SK-N-SH (cell line): Measurements from ENCODE around the gene TTC21A. TPM values are rescaled to one million over a fixed set of nuclear protein-coding genes. Genes with fewer than 3 reads are reported as not detected.

ENCODE experiments used
- CTCF ChIA-PET: fragments of 300-600, 350-600 bp; formaldehyde crosslinking; extraction: SDS; loops from one replicate; lab custom pipeline; 2021; lab: Yijun Ruan, JAX
- POLR2A ChIA-PET: fragments of 350-600 bp; sonication (Branson Sonifier 250); formaldehyde crosslinking; extraction: SDS; loops from one replicate; lab custom pipeline; 2020; ENCODE audit warnings: antibody characterized with exemption, inconsistent platforms; lab: Yijun Ruan, JAX
- DNase-seq: peaks from one replicate; pipeline ENCODE4 v3.0.0; 2012
- H2AFZ ChIP-seq: fragments of 200-600 bp; sonication (generic); 2 replicates; pipeline ENCODE4 v1.8.1; 2016; ENCODE audit warnings: antibody characterized with exemption, mild to moderate bottlenecking, low read depth
- H3F3A ChIP-seq: fragments of 200-600 bp; sonication (generic); replicated peaks from 2 replicates; pipeline ENCODE3; 2016; ENCODE audit warnings: antibody characterized with exemption, mild to moderate bottlenecking; ENCODE audit not compliant: insufficient read depth
- H3K27ac ChIP-seq, 2 experiments: fragments of 200-500 bp in 1 of 2; fragments of 200-600 bp in 1 of 2; sonication (Bioruptor generic) in 1 of 2; sonication (generic), shearing (Covaris generic) in 1 of 2; 2 replicates each; pipeline versions ENCODE4 v1.5.1 to v1.6.1; 2014 to 2016; ENCODE audit warnings: low read depth in 2 of 2, inconsistent platforms in 1 of 2, low read length in 1 of 2, mild to moderate bottlenecking in 1 of 2, mixed read lengths in 1 of 2
- H3K27me3 ChIP-seq: fragments of 200-600 bp; sonication (generic), shearing (Covaris generic); 2 replicates; pipeline ENCODE4 v1.6.1; 2016; ENCODE audit warnings: mixed run types; ENCODE audit not compliant: insufficient read depth
- H3K36me3 ChIP-seq, 2 experiments: fragments of 200-500 bp in 1 of 2; fragments of 200-600 bp in 1 of 2; sonication (Bioruptor generic) in 1 of 2; sonication (generic) in 1 of 2; replicated peaks in 1 of 2; 2 replicates each; pipeline versions ENCODE3 to v1.5.1; 2014 to 2016; ENCODE audit warnings: low read length in 1 of 2, mild to moderate bottlenecking in 1 of 2; ENCODE audit not compliant: insufficient read depth in 2 of 2, control insufficient read depth in 1 of 2
- H3K4me1 ChIP-seq, 2 experiments: fragments of 200-500 bp in 1 of 2; fragments of 200-600 bp in 1 of 2; sonication (Bioruptor generic) in 1 of 2; sonication (generic), shearing (Covaris generic) in 1 of 2; 2 replicates each; pipeline versions ENCODE4 v1.5.1 to v1.6.1; 2014 to 2016; ENCODE audit warnings: low read depth in 1 of 2, low read length in 1 of 2, mixed run types in 1 of 2; ENCODE audit not compliant: insufficient read depth in 2 of 2, control insufficient read depth in 1 of 2
- H3K4me2 ChIP-seq: fragments of 200-600 bp; sonication (generic), shearing (Covaris generic); 2 replicates; pipeline ENCODE4 v1.6.1; 2017; ENCODE audit warnings: mixed run types
- H3K4me3 ChIP-seq, 2 experiments: fragments of 200-500 bp in 1 of 2; fragments of 200-600 bp in 1 of 2; sonication (Bioruptor generic) in 1 of 2; sonication (generic), shearing (Covaris generic) in 1 of 2; 2 replicates each; pipeline versions ENCODE4 v1.5.1 to v1.8.1; 2014 to 2016; ENCODE audit warnings: low read depth in 2 of 2, inconsistent platforms in 1 of 2, low read length in 1 of 2, mild to moderate bottlenecking in 1 of 2, mixed read lengths in 1 of 2, moderate library complexity in 1 of 2
- H3K79me2 ChIP-seq: fragments of 200-600 bp; sonication (generic); 2 replicates; pipeline ENCODE4 v1.8.1; 2017; ENCODE audit warnings: mild to moderate bottlenecking; ENCODE audit not compliant: insufficient read depth
- H3K9ac ChIP-seq: fragments of 200-600 bp; sonication (generic); 2 replicates; pipeline ENCODE4 v1.6.1; 2017; ENCODE audit warnings: mixed run types
- H3K9me2 ChIP-seq: fragments of 200-600 bp; sonication (generic); 2 replicates; pipeline ENCODE4 v1.6.1; 2017; ENCODE audit warnings: mixed run types
- H3K9me3 ChIP-seq: fragments of 200-600 bp; sonication (generic); 2 replicates; pipeline ENCODE4 v1.6.1; 2017; ENCODE audit warnings: mixed run types, mild to moderate bottlenecking, moderate library complexity
- H4K20me1 ChIP-seq: fragments of 200-600 bp; sonication (generic); 2 replicates; pipeline ENCODE4 v1.6.1; 2017; ENCODE audit warnings: mild to moderate bottlenecking, mixed run types; ENCODE audit not compliant: insufficient read depth
- CHD2 ChIP-seq: fragments of 150-350 bp; IDR thresholded peaks from 2 replicates; pipeline ENCODE4 v1.6.1; 2018; ENCODE audit warnings: low read length; ENCODE audit not compliant: partially characterized antibody
- ELF1 ChIP-seq: IDR thresholded peaks from 2 replicates; pipeline ENCODE4 v1.4.0; 2012
- FOXJ3 ChIP-seq: sonication (generic); formaldehyde crosslinking; IDR thresholded peaks from 2 replicates; pipeline ENCODE4 v1.5.1; 2020; ENCODE audit warnings: mild to moderate bottlenecking, missing genetic modification reagents
- GABPA ChIP-seq: IDR thresholded peaks from 2 replicates; pipeline ENCODE4 v1.4.0; 2012; ENCODE audit warnings: low read depth, mild to moderate bottlenecking
- IRF3 ChIP-seq: fragments of 150-350 bp; IDR thresholded peaks from 2 replicates; pipeline ENCODE4 v1.6.1; 2016; ENCODE audit warnings: mild to moderate bottlenecking, low read depth, low read length
- JUND ChIP-seq: IDR thresholded peaks from 2 replicates; pipeline ENCODE4 v1.4.0; 2012
- MAX ChIP-seq: IDR thresholded peaks from 2 replicates; pipeline ENCODE4 v1.4.0; 2012; ENCODE audit warnings: low read depth
- NRF1 ChIP-seq: IDR thresholded peaks from 2 replicates; pipeline ENCODE4 v1.6.1; 2012; ENCODE audit warnings: low read depth, mild to moderate bottlenecking, low read length
- POLR2AphosphoS5 ChIP-seq: IDR thresholded peaks from 2 replicates; pipeline ENCODE4 v1.6.1; 2012; ENCODE audit warnings: low read depth, low read length
- RAD21 ChIP-seq: IDR thresholded peaks from 2 replicates; pipeline ENCODE4 v1.6.1; 2012; ENCODE audit warnings: mild to moderate bottlenecking, low read length
- REST ChIP-seq: IDR thresholded peaks from 2 replicates; pipeline ENCODE4 v1.6.1; 2012; ENCODE audit warnings: mild to moderate bottlenecking, low read depth, low read length, moderate library complexity
- RFX5 ChIP-seq: IDR thresholded peaks from 2 replicates; pipeline ENCODE4 v1.6.1; 2012; ENCODE audit warnings: mild to moderate bottlenecking, improper control_type of control experiment, low read length
- SIN3A ChIP-seq: IDR thresholded peaks from 2 replicates; pipeline ENCODE4 v1.6.1; 2012; ENCODE audit warnings: low read depth, mild to moderate bottlenecking, low read length, moderate library complexity, borderline replicate concordance
- SMC3 ChIP-seq: IDR thresholded peaks from 2 replicates; pipeline ENCODE4 v1.6.1; 2012; ENCODE audit warnings: low read depth, low read length, improper control_type of control experiment
- USF2 ChIP-seq: fragments of 150-350 bp; IDR thresholded peaks from 2 replicates; pipeline ENCODE4 v1.6.1; 2017; ENCODE audit warnings: antibody characterized with exemption, low read length, low read depth, borderline replicate concordance
- YY1 ChIP-seq: IDR thresholded peaks from 2 replicates; pipeline ENCODE4 v1.4.0; 2012; ENCODE audit warnings: low read depth, mild to moderate bottlenecking
- ZBTB33 ChIP-seq: IDR thresholded peaks from 2 replicates; pipeline ENCODE4 v1.4.0; 2012; ENCODE audit warnings: low read depth, borderline replicate concordance
- WGBS: methylation state at CpG from one replicate; pipeline ENCODE4 v1.1.6; 2017; ENCODE audit warnings: low lambda C conversion rate; 5-methylcytosine and 5-hydroxymethylcytosine counted together
- polyA plus RNA-seq, 3 experiments: library from polyadenylated mRNA; depleted of rRNA; stranded (reverse); fragments of >200 nt; gene quantifications; 2 replicates each; pipeline ENCODE4 v1.2.3, GENCODE V29; 2012

The TTC21A gene
- polyA plus RNA-seq, 1 of the 3 experiments (the other 2 are of a cell fraction) = 3.9 TPM

- H3K4me3 ChIP-seq = 0 out of 4 replicates have a peak overlapping the region, but pooled peaks of 1 of the 2 experiments have one; percentile 28
- CTCF ChIA-PET = interaction anchor here (0.9 to 2.5 kb wide), 4 partner anchors 12 to 144 kb away, joined by 3 to 6 read pairs (median 4); no protein-coding TSS in a partner anchor
- 70% methylated on average over 6 of the region's 9 CpGs for WGBS
Observed at GRCh38 chr3:39147711-39148434, 40.4 kb downstream of the TTC21A start.

GRCh38 chr3:39148435-39149058 lies 41.1 kb downstream of the TTC21A start:
- no peak for DNase-seq
- no peaks in the 10 kb centered on the region for H3K9me3 ChIP-seq
- H3K4me2 ChIP-seq = peak overlapping the region; percentile 97; the same call in 1 of the 2 replicates
- peaks cover 39% of the 10 kb centered on the region for H4K20me1 ChIP-seq
- no peak overlapping the region for H2AFZ ChIP-seq
- H3K4me3 ChIP-seq = no peak overlapping the region
- ChIA-PET POLR2A (interaction anchor here (1.6 kb wide), 1 partner anchor 29 kb away, joined by 3 read pairs; no protein-coding TSS in a partner anchor), CTCF (interaction anchor here (1.2 to 2.5 kb wide), 3 partner anchors 12 to 144 kb away, joined by 3 to 6 read pairs (median 4); no protein-coding TSS in a partner anchor)
- no peaks in the 10 kb centered on the region for H3K27me3 ChIP-seq
- peak overlapping the region; percentile 90 to 100 for H3K27ac ChIP-seq
- WGBS = 66% methylated on average over 6 of the region's 9 CpGs
- H3K36me3 ChIP-seq = peaks cover 19 to 27% of the 10 kb centered on the region in 2 experiments
- peaks cover 91% of the 10 kb centered on the region for H3K79me2 ChIP-seq
- H3K4me1 ChIP-seq = peaks cover 43 to 85% of the 10 kb centered on the region in 2 experiments
- no peaks in the 10 kb centered on the region for H3K9me2 ChIP-seq
- peak overlapping the region; percentile 49; the same call in 1 of the 2 replicates for H3K9ac ChIP-seq
- H3F3A ChIP-seq = peaks cover 54% of the 10 kb centered on the region
- TF ChIP-seq CHD2 = no peak
- TF ChIP-seq FOXJ3 (CRISPR knock-in tag) = no peak
- TF ChIP-seq IRF3 = no peak
- TF ChIP-seq POLR2AphosphoS5 = no peak
- no peak for TF ChIP-seq USF2
- no peak for TF ChIP-seq GABPA
- no peak for TF ChIP-seq NRF1
- TF ChIP-seq RAD21 = no peak
- no peak for TF ChIP-seq JUND
- no peak for TF ChIP-seq RFX5
- TF ChIP-seq REST = no peak
- TF ChIP-seq MAX = no peak
- TF ChIP-seq YY1 = no peak
- TF ChIP-seq SMC3 = no peak
- TF ChIP-seq SIN3A = no peak
- TF ChIP-seq ZBTB33 = no peak
- no peak for TF ChIP-seq ELF1

More at GRCh38 chr3:39147711-39148434, 40.4 kb downstream of the TTC21A start:
- POLR2A ChIA-PET = no interaction called here
- no peak for TF ChIP-seq NRF1
- Histone ChIP-seq H3K4me2 (peak overlapping the region; percentile 97), H3K36me3 (peaks cover 26 to 34% of the 10 kb centered on the region in 2 experiments), H2AFZ (no peak overlapping the region), H3K4me1 (peaks cover 43 to 88% of the 10 kb centered on the region in 2 experiments), H3K9ac (peak overlapping the region; percentile 49; the same call in 1 of the 2 replicates), H3K9me3 (no peaks in the 10 kb centered on the region), H3K79me2 (peaks cover 93% of the 10 kb centered on the region), H3K27ac (peak overlapping the region; percentile 90 to 100), H3K27me3 (no peaks in the 10 kb centered on the region), H4K20me1 (peaks cover 43% of the 10 kb centered on the region), H3F3A (peaks cover 54% of the 10 kb centered on the region), H3K9me2 (no peaks in the 10 kb centered on the region)
- no peak for DNase-seq
